Smooth muscle cell (in vitro differentiated cells): ENCODE results near the gene NPHP4. TPM values are rescaled to one million over a fixed set of nuclear protein-coding genes. Genes with fewer than 3 reads are reported as not detected.

Experiments
- DNase-seq: peaks from one replicate; lab custom pipeline; 2025; ENCODE audit not compliant: unreplicated experiment; lab: John Stamatoyannopoulos, UW
- H2AFZ ChIP-seq: fragments of 200-600 bp; sonication (generic); 2 replicates; pipeline ENCODE4 v1.6.0; 2016; ENCODE audit warnings: antibody characterized with exemption, low read depth, mild to moderate bottlenecking
- H3F3A ChIP-seq: fragments of 200-600 bp; sonication (generic); 2 replicates; pipeline ENCODE4 v1.6.0; 2017; ENCODE audit warnings: antibody characterized with exemption, low read depth
- H3K27ac ChIP-seq: fragments of 200-600 bp; sonication (generic); 2 replicates; pipeline ENCODE4 v1.5.1; 2016; ENCODE audit warnings: low read depth, mild to moderate bottlenecking
- H3K27me3 ChIP-seq: fragments of 200-600 bp; sonication (generic); 2 replicates; pipeline ENCODE4 v1.6.1; 2016; ENCODE audit warnings: low read depth, mild to moderate bottlenecking
- H3K36me3 ChIP-seq: fragments of 200-600 bp; sonication (generic); 2 replicates; pipeline ENCODE4 v1.5.1; 2016; ENCODE audit warnings: low read depth
- H3K4me1 ChIP-seq: fragments of 200-600 bp; sonication (generic); 2 replicates; pipeline ENCODE4 v1.5.1; 2016; ENCODE audit warnings: low read depth
- H3K4me2 ChIP-seq: fragments of 200-600 bp; sonication (generic); 2 replicates; pipeline ENCODE4 v1.6.0; 2016; ENCODE audit warnings: mild to moderate bottlenecking
- H3K4me3 ChIP-seq: fragments of 200-600 bp; sonication (generic); 2 replicates; pipeline ENCODE4 v1.5.1; 2016; ENCODE audit warnings: mild to moderate bottlenecking
- H3K79me2 ChIP-seq: fragments of 200-600 bp; sonication (generic); 2 replicates; pipeline ENCODE4 v1.6.0; 2016; ENCODE audit warnings: low read depth, mild to moderate bottlenecking
- H3K9ac ChIP-seq: fragments of 200-600 bp; sonication (generic); 2 replicates; pipeline ENCODE4 v1.6.0; 2016; ENCODE audit warnings: low read depth
- H3K9me3 ChIP-seq: fragments of 200-600 bp; sonication (generic); replicated peaks from 2 replicates; pipeline ENCODE4 v1.5.1; 2016; ENCODE audit warnings: low read depth
- H4K20me1 ChIP-seq: fragments of 200-600 bp; sonication (generic); 2 replicates; pipeline ENCODE4 v1.6.0; 2016; ENCODE audit warnings: low read depth
- WGBS: methylation state at CpG from one replicate; pipeline ENCODE4 v1.1.7; 2016; ENCODE audit warnings: low lambda C conversion rate; 5-methylcytosine and 5-hydroxymethylcytosine counted together
- polyA plus RNA-seq: library from polyadenylated mRNA; unstranded; fragments of >200 nt; fragmentation: Nextera tagmentation; extraction: Ambion mirVana; gene quantifications from 2 replicates; pipeline ENCODE4 v1.2.1, GENCODE V29; 2016
- total RNA-seq: library from RNA; depleted of rRNA; stranded (reverse); fragments of >200 nt; gene quantifications from 2 replicates; pipeline ENCODE4 v1.2.3, GENCODE V29; 2014
- TF ChIP-seq, protein P1 (sequence below): fragments of 200-600 bp; sonication (generic); IDR thresholded peaks from 2 replicates; pipeline ENCODE4 v1.5.1; 2017; ENCODE audit warnings: borderline replicate concordance, mild to moderate bottlenecking, antibody characterized with exemption; ENCODE audit not compliant: insufficient read depth, poor library complexity, severe bottlenecking

NPHP4 gene
- total and polyA plus RNA-seq, 2 experiments from 2014 or later, result 5.4 to 8.4 TPM

DNA sequence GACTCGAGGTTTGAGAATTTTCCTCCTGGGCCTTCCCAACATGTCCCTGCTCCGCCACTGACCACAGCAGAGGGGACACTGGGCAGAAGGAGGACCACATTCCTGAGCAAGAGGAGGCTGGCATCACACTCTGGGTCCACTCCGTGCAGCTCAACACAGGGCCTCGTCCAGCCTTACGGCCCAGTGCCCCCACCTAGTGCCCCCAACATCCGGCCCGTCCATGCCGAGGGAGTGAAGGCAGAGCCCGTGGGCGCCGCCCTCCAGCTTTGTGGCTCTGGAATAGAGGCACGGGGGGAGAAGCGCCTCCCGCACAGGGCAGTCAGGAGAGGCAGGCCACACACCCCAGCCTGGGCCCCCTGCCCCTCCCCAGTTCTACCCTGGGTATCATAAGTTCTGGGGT lies 158.3 kb downstream of the NPHP4 start:
- Histone ChIP-seq H3K9me3 (no peaks in the 10 kb centered on the region), H4K20me1 (no peaks in the 10 kb centered on the region), H3K27me3 (no peaks in the 10 kb centered on the region), H3K4me3 (no peak overlapping the region), H3F3A (no peaks in the 10 kb centered on the region), H3K4me1 (no peaks in the 10 kb centered on the region), H3K4me2 (no peak overlapping the region), H3K36me3 (no peaks in the 10 kb centered on the region), H3K79me2 (no peaks in the 10 kb centered on the region), H2AFZ (no peak overlapping the region), H3K9ac (no peak overlapping the region), H3K27ac (no peak overlapping the region)
- WGBS, result 95% methylated on average over 14 of the region's 14 CpGs
- TF ChIP-seq, protein P1, sequence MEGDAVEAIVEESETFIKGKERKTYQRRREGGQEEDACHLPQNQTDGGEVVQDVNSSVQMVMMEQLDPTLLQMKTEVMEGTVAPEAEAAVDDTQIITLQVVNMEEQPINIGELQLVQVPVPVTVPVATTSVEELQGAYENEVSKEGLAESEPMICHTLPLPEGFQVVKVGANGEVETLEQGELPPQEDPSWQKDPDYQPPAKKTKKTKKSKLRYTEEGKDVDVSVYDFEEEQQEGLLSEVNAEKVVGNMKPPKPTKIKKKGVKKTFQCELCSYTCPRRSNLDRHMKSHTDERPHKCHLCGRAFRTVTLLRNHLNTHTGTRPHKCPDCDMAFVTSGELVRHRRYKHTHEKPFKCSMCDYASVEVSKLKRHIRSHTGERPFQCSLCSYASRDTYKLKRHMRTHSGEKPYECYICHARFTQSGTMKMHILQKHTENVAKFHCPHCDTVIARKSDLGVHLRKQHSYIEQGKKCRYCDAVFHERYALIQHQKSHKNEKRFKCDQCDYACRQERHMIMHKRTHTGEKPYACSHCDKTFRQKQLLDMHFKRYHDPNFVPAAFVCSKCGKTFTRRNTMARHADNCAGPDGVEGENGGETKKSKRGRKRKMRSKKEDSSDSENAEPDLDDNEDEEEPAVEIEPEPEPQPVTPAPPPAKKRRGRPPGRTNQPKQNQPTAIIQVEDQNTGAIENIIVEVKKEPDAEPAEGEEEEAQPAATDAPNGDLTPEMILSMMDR, result no peak
- DNase-seq, result no peak

DNA sequence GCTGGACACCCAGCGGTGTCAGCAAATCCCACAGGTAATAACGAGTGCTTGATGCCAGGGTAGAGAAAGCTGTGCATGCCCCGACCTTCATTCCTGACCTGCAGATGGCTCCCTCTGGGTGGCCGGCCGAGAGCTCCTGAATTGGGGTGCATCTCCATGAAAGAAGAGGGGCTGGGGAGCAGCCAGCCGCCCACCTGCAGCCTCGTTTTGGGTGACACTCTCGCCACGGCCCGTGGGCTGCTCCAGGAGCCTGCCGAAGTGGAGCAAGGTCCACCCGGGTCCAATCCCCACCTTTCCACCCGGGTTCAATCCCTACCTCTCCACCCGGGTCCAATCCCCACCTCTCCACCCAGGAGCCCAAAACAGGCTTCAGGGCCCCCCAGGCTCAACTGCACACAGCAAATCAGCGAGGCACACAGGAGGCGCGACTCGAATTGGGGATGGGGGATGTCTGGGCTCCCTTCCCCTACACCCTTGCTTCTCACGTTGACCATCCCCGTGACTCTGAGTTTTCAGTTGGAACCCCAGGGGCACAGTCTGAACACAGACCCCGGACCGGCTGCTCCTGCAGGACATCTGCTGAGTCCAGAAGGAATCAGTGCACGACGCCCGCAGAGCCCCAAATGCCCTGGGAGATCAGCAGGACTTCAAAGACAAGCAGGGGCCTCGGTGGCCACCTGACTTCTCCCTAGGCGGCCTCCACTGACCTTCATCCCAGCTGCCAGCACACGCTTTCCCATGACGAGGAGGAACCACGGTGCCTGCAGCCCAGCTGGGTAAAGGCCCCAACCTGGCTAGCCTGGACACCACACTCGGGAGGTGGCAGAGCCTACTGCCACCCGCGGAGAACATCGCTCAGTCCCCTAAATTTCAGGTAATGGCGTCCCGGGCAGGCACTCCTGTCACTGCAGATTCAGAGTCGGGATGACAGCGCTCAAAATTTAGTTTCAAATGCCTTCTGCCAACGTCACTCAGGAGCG lies 159.0 kb downstream of the NPHP4 start:
- H3K4me1 ChIP-seq, result no peaks in the 10 kb centered on the region

DNA sequence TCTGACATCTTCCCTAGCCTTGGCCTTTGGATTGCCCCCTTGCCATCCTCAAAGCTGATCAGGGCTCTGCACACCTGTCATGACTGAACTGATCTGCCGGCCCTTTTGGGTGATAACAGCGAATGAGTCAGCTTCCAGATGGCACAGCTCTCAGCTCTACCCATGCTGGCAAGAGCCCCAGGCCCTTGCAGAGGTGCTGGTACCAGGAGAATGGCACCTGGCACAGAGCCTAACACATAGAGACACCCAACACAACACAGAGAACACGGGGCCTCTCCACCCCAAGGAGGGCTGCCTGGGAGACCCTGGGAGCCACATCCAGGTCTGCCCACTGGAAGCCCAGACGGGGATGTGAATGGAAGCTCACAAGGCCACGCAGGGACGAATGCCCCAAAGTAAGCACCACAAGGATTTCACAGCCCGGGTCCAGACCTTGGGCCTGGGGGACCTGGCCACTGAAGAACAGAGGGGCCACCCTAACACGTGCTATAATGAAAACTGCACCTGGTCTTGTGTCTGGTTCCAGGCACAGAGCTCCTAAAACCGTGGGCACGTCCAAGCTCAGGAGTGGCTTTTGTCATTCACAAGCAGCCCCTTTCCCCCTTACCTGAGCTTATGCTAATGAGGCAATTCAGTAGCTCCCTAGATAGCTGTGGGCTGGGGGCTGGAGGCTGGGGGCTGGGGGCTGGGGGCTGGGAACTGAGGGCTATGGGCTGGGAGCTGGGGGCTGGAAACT lies 160.5 kb downstream of the NPHP4 start:
- TF ChIP-seq, protein P1, result no peak
- 44% methylated on average over 10 of the region's 10 CpGs for WGBS
- no peaks in the 10 kb centered on the region for H3K27me3 ChIP-seq
- no peak overlapping the region for H2AFZ ChIP-seq
- H3K27ac ChIP-seq, result no peak overlapping the region
- no peak for DNase-seq
- H3K9me3 ChIP-seq, result no peaks in the 10 kb centered on the region
- H3K4me3 ChIP-seq, result no peak overlapping the region
- no peaks in the 10 kb centered on the region for H3K4me1 ChIP-seq
- H4K20me1 ChIP-seq, result no peaks in the 10 kb centered on the region
- no peaks in the 10 kb centered on the region for H3K79me2 ChIP-seq
- H3F3A ChIP-seq, result no peaks in the 10 kb centered on the region
- no peak overlapping the region for H3K9ac ChIP-seq
- no peak overlapping the region for H3K4me2 ChIP-seq
- H3K36me3 ChIP-seq, result no peaks in the 10 kb centered on the region

More for the DNA sequence above, 159.0 kb downstream of the NPHP4 start:
- no peaks in the 10 kb centered on the region for H4K20me1 ChIP-seq
- H3K9ac ChIP-seq, result no peak overlapping the region
- H3K27ac ChIP-seq, result no peak overlapping the region
- no peak overlapping the region for H3K4me3 ChIP-seq
- no peaks in the 10 kb centered on the region for H3K9me3 ChIP-seq
- no peak for DNase-seq
- 90% methylated on average over 40 of the region's 40 CpGs for WGBS
- no peak overlapping the region for H3K4me2 ChIP-seq
- no peaks in the 10 kb centered on the region for H3K79me2 ChIP-seq
- no peaks in the 10 kb centered on the region for H3K36me3 ChIP-seq
- TF ChIP-seq, protein P1, result no peak
- H3F3A ChIP-seq, result no peaks in the 10 kb centered on the region
- H3K27me3 ChIP-seq, result no peaks in the 10 kb centered on the region
- no peak overlapping the region for H2AFZ ChIP-seq
